ENCODE data around the gene SMIM1. TPM values are rescaled to one million over a fixed set of nuclear protein-coding genes. Genes with fewer than 3 reads are reported as not detected.

SMIM1 gene
- total and polyA plus RNA-seq, 9 of the 15 experiments (the other 6 are each of a cell fraction or from before 2014, with no cell fraction given) = 2.3 to 125 (median 24.3) TPM

- TF ChIP-seq GTF3C2 (IDR thresholded peaks at IDR 0.05; ENCODE audit: borderline replicate concordance, extremely low read depth, insufficient read length) (no peak), HNRNPL (IDR thresholded peaks at IDR 0.05; ENCODE audit: low read depth, low read length) (peak; percentile 41; the same call in 1 of the 2 replicates), PCBP1 (IDR thresholded peaks at IDR 0.05; ENCODE audit: low read depth, low read length, poor library complexity, severe bottlenecking) (no peak), RBM17 (IDR thresholded peaks at IDR 0.05; ENCODE audit: borderline replicate concordance, low read depth, low read length) (no peak), ZNF76 (CRISPR knock-in tag; IDR thresholded peaks at IDR 0.05; ENCODE audit: borderline replicate concordance) (no peak), E2F8 (IDR thresholded peaks at IDR 0.05; ENCODE audit: low read depth, partially characterized antibody) (no peak), RAD51 (IDR thresholded peaks at IDR 0.05; ENCODE audit: borderline replicate concordance, low read depth) (no peak), PKNOX1 (IDR thresholded peaks at IDR 0.05) (no peak), MTF1 (CRISPR knock-in tag; IDR thresholded peaks at IDR 0.05; ENCODE audit: borderline replicate concordance) (no peak), RCOR1 (IDR thresholded peaks at IDR 0.05; ENCODE audit: borderline replicate concordance in 1 of 2, low read depth in 2 of 2, low read length in 2 of 2) (no peak), AFF4 (CRISPR knock-in tag; IDR thresholded peaks at IDR 0.05) (no peak), XRCC3 (IDR thresholded peaks at IDR 0.05) (no peak), JUNB (CRISPR knock-in tag; conservative IDR thresholded peaks at IDR 0.05) (no peak), POLR2B (IDR thresholded peaks at IDR 0.05; ENCODE audit: low read depth, partially characterized antibody) (peak; percentile 16), HNRNPH1 (optimal IDR thresholded peaks at IDR 0.05; ENCODE audit: low read depth, low read length) (no peak)
Measured at GRCh38 chr1:3777647-3778589, 5.4 kb downstream of the SMIM1 start (continued).
